ENCODE results near the gene PARM1.
A peak's percentile ranks its signal among the peaks of the same experiment; 100 is the strongest.
"Not testable (repeated sequence)": the region's sequence is repeated elsewhere in the genome, so short reads cannot be mapped to it uniquely, and the experiment has no call there.

PARM1 gene

GRCh38 chr4:74982546-74983252 lies 49.8 kb downstream of the PARM1 start:
- no peak for DNase-seq

DNA sequence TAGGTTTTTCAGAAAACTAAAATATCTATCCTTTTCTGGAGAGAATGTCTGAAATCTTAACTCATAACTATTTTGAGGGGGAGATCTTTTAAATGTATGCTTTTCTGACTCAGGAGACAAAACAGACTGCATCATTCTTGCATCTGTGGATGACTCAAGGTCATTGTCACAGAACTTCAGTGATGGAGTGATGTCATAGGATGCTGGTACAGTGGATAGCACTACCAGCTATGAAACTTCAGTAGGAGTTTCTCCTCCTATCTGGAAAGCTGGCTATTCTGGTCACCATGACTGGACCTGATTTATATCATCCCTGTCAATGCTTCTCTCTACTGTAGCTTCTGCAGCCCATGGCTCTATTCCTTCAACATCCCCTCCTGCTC lies 50.3 kb downstream of the PARM1 start:
- no peak for DNase-seq

- no peak for DNase-seq
These were observed 57.5 kb downstream of the PARM1 start for GRCh38 chr4:74990276-74990875.

- DNase-seq: not testable (repeated sequence)
These were observed 61.5 kb downstream of the PARM1 start for GRCh38 chr4:74994436-74994835.

DNA sequence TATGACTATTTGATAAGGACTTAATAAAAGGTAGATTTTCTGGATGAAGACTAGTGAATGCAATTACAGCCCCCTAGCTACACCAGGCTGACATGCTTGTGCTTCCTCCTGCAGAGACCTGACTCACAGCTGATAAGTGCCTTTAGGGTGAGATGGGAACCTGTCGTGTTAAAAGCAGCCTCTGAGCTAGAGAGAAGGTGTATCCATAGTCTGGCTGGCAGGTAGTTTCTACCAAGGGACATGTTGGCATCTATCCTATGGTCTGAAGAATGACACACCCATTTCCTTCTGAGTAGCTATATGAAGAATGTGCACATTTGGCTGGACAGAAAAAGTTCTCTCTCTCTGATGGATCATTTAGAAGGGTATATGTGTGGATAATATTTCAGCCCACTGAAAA lies 64.1 kb downstream of the PARM1 start:
- no peak for DNase-seq

- peak in 14 of 56 donors; percentile 1 to 43 (median 6) for DNase-seq
These were observed 65.2 kb downstream of the PARM1 start for GRCh38 chr4:74997948-74998729.

DNA sequence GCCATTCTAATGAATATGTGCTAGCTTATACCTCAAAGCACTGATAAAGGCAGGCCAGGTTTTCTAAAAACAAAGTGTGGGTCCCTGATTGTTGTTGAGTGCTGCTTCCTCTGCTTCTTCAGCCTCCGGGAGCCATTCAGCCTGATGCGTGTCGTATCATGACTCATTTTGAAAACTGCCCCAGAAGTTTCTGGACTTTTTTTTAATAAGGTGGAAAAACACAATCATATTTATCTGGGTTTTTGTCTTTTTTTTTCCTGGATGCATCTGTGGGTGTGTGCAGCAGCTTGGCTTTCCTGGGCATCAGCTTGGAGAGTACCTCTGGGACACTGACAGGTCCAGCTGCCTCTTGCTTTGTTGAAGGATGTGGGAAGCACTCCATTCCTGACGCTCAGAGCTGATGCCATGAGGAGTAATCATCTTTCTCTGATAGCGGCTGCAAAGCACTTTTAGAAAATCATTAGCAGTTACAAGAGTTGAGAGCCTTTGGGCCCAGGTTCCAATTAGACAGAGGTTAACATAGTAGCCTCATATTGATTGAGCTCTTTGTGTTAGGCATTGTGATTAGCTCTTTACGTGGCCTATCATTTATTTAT lies 66.9 kb downstream of the PARM1 start:
- no peak for DNase-seq

- DNase-seq: no peak
These were observed 69.0 kb downstream of the PARM1 start for GRCh38 chr4:75001871-75002270.

- DNase-seq: no peak
These were observed 69.5 kb downstream of the PARM1 start for GRCh38 chr4:75002381-75002780.

GRCh38 chr4:75003979-75004378 lies 71.1 kb downstream of the PARM1 start:
- no peak for DNase-seq

DNA sequence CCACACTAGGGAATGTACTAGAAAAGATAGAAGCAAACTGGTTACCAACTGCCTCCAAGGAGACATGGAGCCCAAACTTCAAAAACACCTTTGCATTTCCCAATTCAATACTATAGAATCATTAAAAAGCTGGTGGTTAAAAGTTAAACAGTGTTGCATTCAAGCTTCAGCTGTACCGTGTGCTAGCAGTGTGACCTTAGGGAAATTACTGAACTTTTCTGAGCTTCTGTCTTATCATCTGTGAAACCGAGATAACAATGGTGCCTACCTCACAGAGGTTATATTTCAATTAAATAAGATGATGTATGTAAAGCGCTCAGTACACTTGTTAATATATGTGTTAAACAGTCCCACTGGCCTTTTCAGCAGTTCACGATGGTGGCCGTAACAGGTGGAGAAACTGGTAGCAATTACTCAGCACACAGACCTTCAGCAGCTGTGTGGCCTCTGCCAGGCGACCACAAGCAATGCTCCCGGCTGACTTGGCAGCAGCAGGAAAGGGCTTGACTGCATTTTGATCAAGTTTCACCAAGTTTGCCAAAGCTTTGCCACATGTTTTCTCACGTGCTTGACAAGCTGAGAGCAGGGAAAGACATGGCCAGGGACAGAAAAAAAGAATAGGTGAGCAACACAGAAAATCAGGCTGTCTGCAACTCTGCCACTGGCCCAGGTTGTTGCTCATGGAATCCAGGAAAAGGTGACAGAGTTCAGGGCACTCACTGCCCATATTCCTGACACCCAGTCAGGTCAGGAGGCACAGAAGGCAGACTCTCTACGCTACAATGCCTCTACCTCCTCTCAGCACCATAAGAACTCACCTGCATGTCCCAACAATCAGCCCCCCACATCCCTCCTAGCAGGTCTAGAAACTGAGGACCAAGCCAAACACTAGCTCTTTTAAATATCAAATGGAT lies 72.1 kb downstream of the PARM1 start:
- DNase-seq: peak in 3 of 56 donors; percentile 3 to 13 (median 4)

- DNase-seq: no peak
These were observed 72.8 kb downstream of the PARM1 start for GRCh38 chr4:75005727-75006126.

DNA sequence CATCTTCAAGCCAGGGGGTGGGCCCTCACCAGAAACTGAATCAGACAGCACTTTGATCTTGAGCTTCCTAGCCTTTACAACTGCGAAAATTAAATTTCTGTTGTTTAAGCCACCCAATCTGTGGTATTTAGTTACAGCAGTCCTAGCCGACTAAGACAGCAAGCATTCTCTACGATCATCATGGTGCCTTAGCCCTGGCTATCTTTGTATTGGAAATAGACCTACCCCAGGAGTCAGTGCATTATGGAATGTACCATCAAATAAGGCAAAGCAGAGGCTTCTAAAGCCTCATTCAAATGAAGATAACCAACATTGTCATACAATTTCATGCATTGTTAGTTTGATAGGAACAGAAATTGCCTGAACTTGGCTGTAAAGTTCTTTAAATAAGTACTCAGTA lies 75.0 kb downstream of the PARM1 start:
- no peak for DNase-seq

DNA sequence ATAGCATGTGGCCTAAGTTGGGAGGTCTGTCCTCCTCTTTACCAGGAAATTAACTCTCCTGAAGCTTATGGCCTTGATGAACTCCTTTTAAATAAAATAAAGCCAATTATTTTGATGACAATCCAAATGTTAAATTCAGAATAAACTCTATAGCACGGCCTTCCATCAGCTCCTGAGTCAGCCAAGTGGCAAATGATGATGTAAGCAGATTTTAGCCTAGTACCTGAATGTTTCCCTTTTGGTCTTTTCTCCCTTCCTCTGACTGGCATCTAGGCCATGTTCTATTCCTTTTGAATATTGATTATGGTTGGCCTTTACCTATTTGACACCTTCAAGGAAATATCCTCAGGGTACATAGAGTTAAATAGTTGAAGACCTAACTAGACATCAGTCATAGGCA lies 76.2 kb downstream of the PARM1 start:
- DNase-seq: no peak

DNA sequence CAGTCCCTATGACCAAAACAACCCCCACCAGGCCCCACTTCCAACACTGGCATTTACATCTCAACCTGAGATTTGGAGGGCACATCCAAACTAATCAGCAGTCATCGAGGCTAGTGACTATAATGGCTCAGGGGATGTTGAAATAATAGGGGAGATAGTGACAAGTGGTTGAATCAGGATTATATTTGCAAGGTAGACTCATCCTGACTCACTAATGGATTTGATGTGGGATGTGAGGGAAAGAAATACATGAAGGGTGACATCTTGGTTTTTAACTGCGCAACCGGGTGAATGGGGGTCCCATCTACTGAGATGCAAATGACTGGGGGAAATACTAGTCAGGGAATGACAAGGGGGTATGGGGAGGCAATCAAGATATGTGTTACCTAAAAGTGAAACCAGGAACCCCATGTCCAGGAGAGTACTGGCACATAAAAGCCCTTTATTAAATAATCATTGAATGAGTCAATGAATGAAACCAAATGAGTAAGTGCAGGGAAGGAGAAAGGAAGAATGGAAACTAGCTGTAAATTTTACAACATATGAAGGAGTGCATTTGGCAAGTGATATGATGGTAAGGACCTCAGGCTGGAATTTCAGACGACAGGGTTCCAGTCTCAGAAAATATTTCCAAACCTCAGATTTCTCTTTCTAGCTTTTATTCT lies 78.3 kb downstream of the PARM1 start:
- DNase-seq: no peak

- DNase-seq: no peak
These were observed 82.7 kb downstream of the PARM1 start for GRCh38 chr4:75015627-75016026.

- DNase-seq: no peak
These were observed 83.6 kb downstream of the PARM1 start for GRCh38 chr4:75016472-75016871.

DNA sequence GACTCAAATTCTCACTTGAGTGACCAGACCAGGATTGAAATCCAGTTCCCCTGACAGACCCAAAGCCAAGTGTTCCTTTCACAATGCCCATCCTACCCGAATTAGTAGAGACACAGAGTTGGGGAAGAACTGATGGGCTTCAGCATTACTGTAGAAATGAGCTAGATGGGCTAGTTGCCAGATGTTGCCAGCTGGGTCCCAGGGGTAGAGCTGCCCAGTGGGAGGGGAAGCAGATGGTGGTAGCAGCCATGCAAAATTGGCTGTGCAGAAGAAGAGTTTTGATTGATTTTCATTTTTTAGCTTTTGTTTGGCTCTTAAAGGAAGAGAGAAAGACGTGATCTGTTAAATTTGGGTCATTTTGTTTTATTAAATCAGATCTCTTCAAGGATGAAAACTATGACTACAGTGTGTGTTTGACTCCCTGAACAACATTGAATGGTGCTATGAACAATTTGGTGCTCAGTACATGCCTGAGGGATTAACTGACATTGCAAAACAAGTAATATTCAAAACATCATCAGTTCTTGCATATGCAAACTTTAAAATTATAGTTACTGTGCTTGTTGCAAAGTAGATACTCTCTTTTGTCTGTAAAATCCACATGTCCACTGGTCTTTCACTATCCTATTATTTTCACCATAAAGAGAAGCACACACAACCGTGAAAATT lies 86.0 kb downstream of the PARM1 start:
- DNase-seq: no peak

- no peak for DNase-seq
These were observed 92.5 kb downstream of the PARM1 start for GRCh38 chr4:75025431-75025830.

All from amygdala (tissue), 56 donors.